K562 (cell line): ENCODE data around the gene RAB4B. TPM values are rescaled to one million over a fixed set of nuclear protein-coding genes. Genes with fewer than 3 reads are reported as not detected.

Experiments used
- ADNP ChIP-seq: fragments of 200-800 bp; sonication (Bioruptor generic); IDR thresholded peaks from 2 replicates; pipeline ENCODE4 v1.6.1; 2016; ENCODE audit warnings: missing genetic modification characterization, missing compliant biosample characterization
- CBX3 ChIP-seq, 2 experiments: IDR thresholded peaks; 1 replicate in 1 of 2; 2 replicates in 1 of 2; pipeline ENCODE4 v1.6.1; 2012; ENCODE audit warnings: inconsistent platforms in 2 of 2, low read length in 2 of 2, borderline replicate concordance in 1 of 2, control low read depth in 1 of 2
- CREM ChIP-seq: IDR thresholded peaks from 2 replicates; pipeline ENCODE4 v1.6.1; 2014; ENCODE audit warnings: antibody characterized with exemption, low read depth
- DDX20 ChIP-seq: fragments of 450-650 bp; IDR thresholded peaks from 2 replicates; pipeline ENCODE4 v1.6.1; 2016; ENCODE audit warnings: missing genetic modification characterization, low read depth, mild to moderate bottlenecking, missing compliant biosample characterization, moderate library complexity
- E2F5 ChIP-seq: sonication (generic); formaldehyde crosslinking; IDR thresholded peaks from 2 replicates; pipeline ENCODE4 v1.8.0; 2022; ENCODE audit warnings: mild to moderate bottlenecking, missing genetic modification reagents
- ELF1 ChIP-seq: fragments of 200-800 bp; sonication (Bioruptor generic); IDR thresholded peaks from 2 replicates; pipeline ENCODE4 v1.6.1; 2016; ENCODE audit warnings: missing genetic modification characterization, missing compliant biosample characterization
- FOXM1 ChIP-seq, 2 experiments: fragments of 450-650 bp in 1 of 2; sonication (generic) in 1 of 2; formaldehyde crosslinking in 1 of 2; IDR thresholded peaks; 2 replicates each; pipeline versions ENCODE4 v1.6.1 to v1.9.0; 2017 to 2022; ENCODE audit warnings: low read depth in 2 of 2, mild to moderate bottlenecking in 2 of 2, missing genetic modification reagents in 1 of 2, moderate library complexity in 1 of 2
- HNRNPUL1 ChIP-seq: fragments of 200-400 bp; formaldehyde crosslinking; IDR thresholded peaks from 2 replicates; pipeline ENCODE4 v1.6.1; 2017; ENCODE audit warnings: low read length
- NCOA6 ChIP-seq: fragments of 450-650 bp; IDR thresholded peaks from 2 replicates; pipeline ENCODE4 v1.6.1; 2017; ENCODE audit warnings: mild to moderate bottlenecking
- NELFE ChIP-seq: IDR thresholded peaks from 2 replicates; pipeline ENCODE4 v1.6.1; 2011; ENCODE audit warnings: mild to moderate bottlenecking; ENCODE audit not compliant: insufficient read depth, insufficient read length
- NFYB ChIP-seq: IDR thresholded peaks from 2 replicates; pipeline ENCODE4 v1.6.1; 2011; ENCODE audit warnings: mild to moderate bottlenecking, moderate library complexity; ENCODE audit not compliant: insufficient read length; ENCODE audit errors: extremely low read depth
- PTBP1 ChIP-seq: fragments of 200-400 bp; formaldehyde crosslinking; IDR thresholded peaks from 2 replicates; pipeline ENCODE4 v1.6.1; 2017; ENCODE audit warnings: low read depth, low read length
- REST ChIP-seq, 2 experiments: fragments of 450-650 bp; formaldehyde crosslinking in 1 of 2; IDR thresholded peaks; 2 replicates each; pipeline versions ENCODE4 v1.4.0 to v1.6.1; 2014 to 2020; ENCODE audit warnings: mild to moderate bottlenecking in 2 of 2, borderline replicate concordance in 1 of 2, low read depth in 1 of 2
- SRSF1 ChIP-seq: fragments of 200-400 bp; formaldehyde crosslinking; IDR thresholded peaks from 2 replicates; pipeline ENCODE4 v1.6.1; 2017; ENCODE audit warnings: mild to moderate bottlenecking, low read depth, low read length, moderate library complexity
- STAG1 ChIP-seq: sonication (generic); formaldehyde crosslinking; IDR thresholded peaks from 2 replicates; pipeline ENCODE4 v1.5.0; 2020; ENCODE audit warnings: missing genetic modification reagents, borderline replicate concordance
- SUPT5H ChIP-seq: fragments of 450-650 bp; IDR thresholded peaks from 2 replicates; pipeline ENCODE4 v1.6.1; 2016
- ZNF217 ChIP-seq: sonication (generic); formaldehyde crosslinking; IDR thresholded peaks from 2 replicates; pipeline ENCODE4 v1.8.0; 2022; ENCODE audit warnings: mild to moderate bottlenecking, missing genetic modification reagents
- ZNF316 ChIP-seq: fragments of 450-650 bp; IDR thresholded peaks from 2 replicates; pipeline ENCODE4 v1.6.1; 2016
- ZNF79 ChIP-seq: fragments of 250-450 bp; sonication (Bioruptor Pico); IDR thresholded peaks from 2 replicates; pipeline ENCODE4 v1.4.0; 2020; ENCODE audit warnings: low read depth, mild to moderate bottlenecking, moderate library complexity
- ZSCAN29 ChIP-seq: fragments of 450-650 bp; IDR thresholded peaks from 2 replicates; pipeline ENCODE4 v1.6.1; 2017
- polyA plus RNA-seq, 8 experiments: library from polyadenylated mRNA; depleted of rRNA in 4 of 8; stranded (reverse) in 5 of 8; unstranded in 3 of 8; fragments of >200 nt; fragmentation: Nextera tagmentation in 2 of 8; fragmentation: Illumina TruSeq in 1 of 8; extraction: Ambion mirVana in 2 of 8; extraction: Trizol in 1 of 8; gene quantifications; 2 replicates each; pipeline versions ENCODE4 v1.2.1 to v1.2.3, GENCODE V29; 2011 to 2014; ENCODE audit warnings: inconsistent platforms in 1 of 8, missing spikeins in 1 of 8
- total RNA-seq, 7 experiments: library from RNA; depleted of rRNA in 6 of 7; stranded (reverse); fragments of >200 nt in 6 of 7; fragmentation: Illumina TruSeq in 2 of 7; extraction: Trizol in 2 of 7; gene quantifications; 2 replicates each; pipeline versions ENCODE4 v1.2.1 to v1.2.3, GENCODE V29; 2011 to 2021; ENCODE audit warnings: low replicate concordance in 1 of 7

RAB4B gene
- total and polyA plus RNA-seq, 9 of the 15 experiments (the other 6 are each of a cell fraction or from before 2014, with no cell fraction given), result 0.28 to 20.4 (median 9.0) TPM

GRCh38 chr19:40797963-40798682 is 20.1 kb downstream of the RAB4B start (continued):
- TF ChIP-seq REST (IDR thresholded peaks at IDR 0.05; ENCODE audit: borderline replicate concordance) (no peak), REST (CRISPR knock-in tag; IDR thresholded peaks at IDR 0.05; ENCODE audit: low read depth) (0 out of 2 replicates have a peak, but pooled peaks have one; percentile 14), PTBP1 (0 out of 2 replicates have a peak, but pooled peaks have one; percentile 53), HNRNPUL1 (no peak), NCOA6 (peak; percentile 91), ZNF316 (no peak), NELFE (no peak), ADNP (tag) (no peak), FOXM1 (IDR thresholded peaks at IDR 0.05; ENCODE audit: low read depth) (peak; percentile 53; the same call in 1 of the 2 replicates), FOXM1 (CRISPR knock-in tag; IDR thresholded peaks at IDR 0.05; ENCODE audit: low read depth) (no peak), E2F5 (no peak), CREM (peak; percentile 75), DDX20 (tag) (no peak), ZNF217 (CRISPR knock-in tag) (no peak), ELF1 (no peak), SUPT5H (peak; percentile 72), CBX3 (IDR thresholded peaks at IDR 0.05; ENCODE audit: borderline replicate concordance in 1 of 2, low read length in 2 of 2) (peak in 1 of 2 experiments; percentile 35; a peak in 1 of 3 replicates), ZNF79 (peak; percentile 33; the same call in 1 of the 2 replicates), NFYB (no peak), STAG1 (no peak), ZSCAN29 (no peak), SRSF1 (no peak)
